H1 (cell line): Measurements from ENCODE around the gene MLH3. TPM values are rescaled to one million over a fixed set of nuclear protein-coding genes. Genes with fewer than 3 reads are reported as not detected.

Experiments
- ATF2 ChIP-seq: IDR thresholded peaks from 2 replicates; pipeline ENCODE4 v1.6.1; 2012; ENCODE audit warnings: low read length, inconsistent platforms
- BCL11A ChIP-seq, 2 experiments: IDR thresholded peaks; one replicate each; pipeline ENCODE4 v1.6.1; 2011; ENCODE audit warnings: low read depth in 2 of 2, low read length in 2 of 2, mild to moderate bottlenecking in 2 of 2
- CEBPB ChIP-seq: IDR thresholded peaks from 2 replicates; pipeline ENCODE4 v1.6.1; 2012; ENCODE audit warnings: low read depth, low read length
- CHD1 ChIP-seq: IDR thresholded peaks from 2 replicates; pipeline ENCODE4 v1.6.1; 2012; ENCODE audit warnings: low read depth, low read length, improper control_type of control experiment
- CREB1 ChIP-seq: IDR thresholded peaks from 2 replicates; pipeline ENCODE4 v1.6.1; 2012; ENCODE audit warnings: inconsistent platforms
- CTBP2 ChIP-seq: IDR thresholded peaks from 2 replicates; pipeline ENCODE4 v1.7.0; 2011; ENCODE audit warnings: borderline replicate concordance, mild to moderate bottlenecking, moderate library complexity, mixed read lengths, low read length; ENCODE audit not compliant: insufficient read depth, insufficient read length
- CTCF ChIP-seq, 3 experiments: IDR thresholded peaks; 1 replicate in 2 of 3; 2 replicates in 1 of 3; pipeline versions ENCODE4 v1.5.1 to v1.6.1; 2011; ENCODE audit warnings: low read length in 3 of 3, mild to moderate bottlenecking in 3 of 3, inconsistent platforms in 2 of 3, low read depth in 1 of 3, moderate library complexity in 1 of 3; ENCODE audit not compliant: insufficient read depth in 1 of 3; ENCODE audit errors: control extremely low read depth in 1 of 3
- GABPA ChIP-seq: IDR thresholded peaks from 2 replicates; pipeline ENCODE4 v1.6.1; 2011; ENCODE audit warnings: mild to moderate bottlenecking, low read length, moderate library complexity, borderline replicate concordance; ENCODE audit not compliant: insufficient read depth
- JUND ChIP-seq: IDR thresholded peaks from 2 replicates; pipeline ENCODE4 v1.6.1; 2011; ENCODE audit warnings: mild to moderate bottlenecking, improper control_type of control experiment, low read length
- MAX ChIP-seq: IDR thresholded peaks from 2 replicates; pipeline ENCODE4 v1.6.1; 2012; ENCODE audit warnings: inconsistent platforms
- POU5F1 ChIP-seq: IDR thresholded peaks from 2 replicates; pipeline ENCODE4 v1.6.1; 2011; ENCODE audit warnings: low read depth, mild to moderate bottlenecking, low read length, moderate library complexity
- RAD21 ChIP-seq, 2 experiments: IDR thresholded peaks in 1 of 2; conservative IDR thresholded peaks in 1 of 2; 2 replicates each; pipeline ENCODE4 v1.6.1; 2011; ENCODE audit warnings: low read depth in 2 of 2, low read length in 2 of 2, improper control_type of control experiment in 1 of 2, inconsistent platforms in 1 of 2, mild to moderate bottlenecking in 1 of 2, moderate library complexity in 1 of 2
- RBBP5 ChIP-seq: IDR thresholded peaks from 2 replicates; pipeline ENCODE4 v1.7.1; 2012; ENCODE audit warnings: low read depth, mild to moderate bottlenecking, inconsistent platforms, low read length, moderate library complexity, borderline replicate concordance
- SIN3A ChIP-seq, 2 experiments: IDR thresholded peaks in 1 of 2; conservative IDR thresholded peaks in 1 of 2; 2 replicates each; pipeline ENCODE4 v1.6.1; 2011 to 2012; ENCODE audit warnings: low read length in 2 of 2, improper control_type of control experiment in 1 of 2, low read depth in 1 of 2, mild to moderate bottlenecking in 1 of 2
- USF2 ChIP-seq: IDR thresholded peaks from 2 replicates; pipeline ENCODE4 v1.6.1; 2011; ENCODE audit warnings: low read length, improper control_type of control experiment
- ZNF274 ChIP-seq: IDR thresholded peaks from 2 replicates; pipeline ENCODE4 v1.7.0; 2012; ENCODE audit warnings: low read length, borderline replicate concordance; ENCODE audit errors: extremely low read depth
- polyA plus RNA-seq, 7 experiments: library from polyadenylated mRNA; depleted of rRNA in 3 of 7; stranded (reverse) in 5 of 7; unstranded in 2 of 7; fragments of >200 nt in 5 of 7; fragments of 200-250 nt in 2 of 7; gene quantifications; 1 replicate in 5 of 7; 2 replicates in 1 of 7; 4 replicates in 1 of 7; pipeline versions ENCODE4 v1.2.1 to v1.2.3, GENCODE V29; 2011 to 2013; ENCODE audit warnings: missing spikeins in 2 of 7, mixed read lengths in 2 of 7
- total RNA-seq: library from RNA; stranded (reverse); fragmentation: NEBNext Ultra II Directional; extraction: Animal tissue kit (Norgen Biotek cat#: 25700); gene quantifications from 2 replicates; pipeline ENCODE4 v1.2.1, GENCODE V29; 2021

The MLH3 gene
- total and polyA plus RNA-seq, 2 of the 8 experiments (the other 6 are each of a cell fraction or from before 2014, with no cell fraction given): 9.3 to 20.1 TPM

GRCh38 chr14:75002392-75003249 is 48.6 kb downstream of the MLH3 start, which contains the start of gene EIF2B2 (continued):
- TF ChIP-seq CTCF (IDR thresholded peaks at IDR 0.05; ENCODE audit: control extremely low read depth in 1 of 3, insufficient read depth in 1 of 3, low read depth in 1 of 3, low read length in 3 of 3) (peak in 2 of 3 experiments; percentile 14 to 18; a peak in 2 of 4 replicates), MAX (no peak; the same call in 1 of the 2 replicates), CHD1 (no peak), ATF2 (no peak), RAD21 (IDR thresholded peaks at IDR 0.05 in 1 of 2, conservative IDR thresholded peaks at IDR 0.05 in 1 of 2; ENCODE audit: low read depth in 2 of 2, low read length in 2 of 2) (peak; percentile 47 to 50), POU5F1 (no peak), RBBP5 (no peak), CTBP2 (peak; percentile 77), CEBPB (0 out of 2 replicates have a peak, but pooled peaks have one; percentile 25), JUND (0 out of 2 replicates have a peak, but pooled peaks have one; percentile 20), BCL11A (IDR thresholded peaks at IDR 0.05; ENCODE audit: low read depth in 2 of 2, low read length in 2 of 2) (no peak), CREB1 (no peak), USF2 (no peak), SIN3A (conservative IDR thresholded peaks at IDR 0.05 in 1 of 2, IDR thresholded peaks at IDR 0.05 in 1 of 2; ENCODE audit: low read depth in 1 of 2, low read length in 2 of 2) (peak; percentile 98), GABPA (peak; percentile 89), ZNF274 (no peak)
